NT2/D1 (cell line): ENCODE results near the gene HCST.

ENCODE experiments used
- SUZ12 ChIP-seq: IDR thresholded peaks from 2 replicates; pipeline ENCODE4 v1.6.1; 2011; ENCODE audit not compliant: insufficient read length, insufficient read depth; ENCODE audit errors: extremely low read depth
- YY1 ChIP-seq: IDR thresholded peaks from 2 replicates; pipeline ENCODE4 v1.6.1; 2011; ENCODE audit not compliant: insufficient read length, insufficient read depth
- ZNF274 ChIP-seq: IDR thresholded peaks from 2 replicates; pipeline ENCODE4 v1.6.1; 2011; ENCODE audit warnings: mild to moderate bottlenecking, low read depth, low read length

- TF ChIP-seq YY1, result no peak
- no peak for TF ChIP-seq ZNF274
- TF ChIP-seq SUZ12, result no peak
These were observed 45.7 kb upstream of the HCST start, which contains the start of gene KIRREL2 for GRCh38 chr19:35856546-35857149.
